Activated CD4-positive, CD25-positive, alpha-beta regulatory T cell treated with anti-CD3 and anti-CD28 coated beads, Interleukin-2, amount 50 U/mL, for 24 hours (primary cell): ENCODE measurements around the gene PSRC1.

Source experiments
- ATAC-seq, 2 donors: fragments of 150-1000 bp; cut with Tn5 transposase; one replicate each; pipeline ENCODE4 v1.10.0; 2021; ENCODE audit warnings: mild to moderate bottlenecking in 1 of 2, moderate library complexity in 1 of 2

PSRC1 gene

DNA sequence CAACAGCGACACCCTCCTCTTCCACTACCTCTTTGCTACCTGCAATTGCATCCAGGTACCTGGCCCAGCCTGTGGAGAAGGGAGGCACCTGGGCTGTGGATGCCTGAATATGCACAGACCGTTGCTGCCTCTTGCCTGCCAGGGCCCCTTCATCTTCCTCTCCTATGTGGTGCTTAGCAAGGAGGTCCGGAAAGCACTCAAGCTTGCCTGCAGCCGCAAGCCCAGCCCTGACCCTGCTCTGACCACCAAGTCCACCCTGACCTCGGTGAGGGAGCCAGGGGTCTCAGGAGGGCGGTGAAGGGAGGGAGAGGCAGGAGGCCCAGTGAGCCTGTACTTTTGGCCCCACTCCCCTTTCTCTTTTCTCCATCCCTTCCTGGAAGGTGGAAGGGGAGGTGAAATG lies 11.5 kb downstream of the PSRC1 start:
- no peak for ATAC-seq

DNA sequence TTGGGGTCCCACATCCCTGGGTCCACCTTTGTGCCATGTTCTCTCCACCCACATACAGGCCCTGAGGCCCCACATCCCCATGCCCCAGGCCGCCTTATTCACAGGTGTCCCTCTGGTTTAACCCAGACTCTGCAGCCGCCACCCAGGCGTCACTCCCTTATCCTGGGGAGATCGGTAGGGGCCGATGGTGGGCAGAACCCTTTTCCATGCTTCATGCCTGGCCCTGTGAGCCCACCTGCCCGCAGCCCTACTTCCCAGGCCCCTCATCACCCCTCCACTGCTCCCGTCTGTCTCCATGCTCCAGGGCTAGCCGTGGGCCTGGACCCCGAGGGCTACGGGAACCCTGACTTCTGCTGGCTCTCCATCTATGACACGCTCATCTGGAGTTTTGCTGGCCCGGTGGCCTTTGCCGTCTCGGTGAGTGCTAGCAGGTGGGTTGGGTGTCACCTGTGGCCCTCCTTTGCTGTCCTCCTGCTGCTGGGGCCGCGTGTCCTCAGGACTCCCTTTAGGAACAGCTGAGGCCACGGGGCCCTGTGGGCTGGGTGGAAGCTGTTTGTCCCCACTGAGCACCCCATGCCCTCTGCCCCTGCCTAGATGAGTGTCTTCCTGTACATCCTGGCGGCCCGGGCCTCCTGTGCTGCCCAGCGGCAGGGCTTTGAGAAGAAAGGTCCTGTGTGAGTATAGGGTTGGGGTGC lies 12.2 kb downstream of the PSRC1 start:
- ATAC-seq: no peak

DNA sequence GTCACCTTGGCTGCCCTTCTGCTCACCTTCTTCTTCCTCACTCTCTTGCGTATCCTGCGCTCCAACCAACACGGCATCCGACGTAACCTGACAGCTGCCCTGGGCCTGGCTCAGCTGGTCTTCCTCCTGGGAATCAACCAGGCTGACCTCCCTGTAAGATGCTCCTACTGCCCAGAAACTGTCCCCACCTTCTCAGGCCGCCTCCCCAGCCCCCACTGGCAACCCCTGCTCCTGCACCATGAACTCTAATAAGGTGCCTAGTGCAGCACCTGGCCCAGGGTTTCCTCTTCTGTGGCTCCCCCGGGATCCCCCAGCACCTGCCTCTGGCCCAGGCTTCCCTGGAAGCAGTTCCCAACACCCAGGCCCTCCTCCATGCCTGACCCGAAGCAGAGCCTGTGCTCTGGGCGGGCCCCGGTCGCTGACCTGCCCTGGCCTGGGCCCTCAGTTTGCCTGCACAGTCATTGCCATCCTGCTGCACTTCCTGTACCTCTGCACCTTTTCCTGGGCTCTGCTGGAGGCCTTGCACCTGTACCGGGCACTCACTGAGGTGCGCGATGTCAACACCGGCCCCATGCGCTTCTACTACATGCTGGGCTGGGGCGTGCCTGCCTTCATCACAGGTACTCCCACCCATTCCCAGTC lies 12.8 kb downstream of the PSRC1 start:
- ATAC-seq: no peak

DNA sequence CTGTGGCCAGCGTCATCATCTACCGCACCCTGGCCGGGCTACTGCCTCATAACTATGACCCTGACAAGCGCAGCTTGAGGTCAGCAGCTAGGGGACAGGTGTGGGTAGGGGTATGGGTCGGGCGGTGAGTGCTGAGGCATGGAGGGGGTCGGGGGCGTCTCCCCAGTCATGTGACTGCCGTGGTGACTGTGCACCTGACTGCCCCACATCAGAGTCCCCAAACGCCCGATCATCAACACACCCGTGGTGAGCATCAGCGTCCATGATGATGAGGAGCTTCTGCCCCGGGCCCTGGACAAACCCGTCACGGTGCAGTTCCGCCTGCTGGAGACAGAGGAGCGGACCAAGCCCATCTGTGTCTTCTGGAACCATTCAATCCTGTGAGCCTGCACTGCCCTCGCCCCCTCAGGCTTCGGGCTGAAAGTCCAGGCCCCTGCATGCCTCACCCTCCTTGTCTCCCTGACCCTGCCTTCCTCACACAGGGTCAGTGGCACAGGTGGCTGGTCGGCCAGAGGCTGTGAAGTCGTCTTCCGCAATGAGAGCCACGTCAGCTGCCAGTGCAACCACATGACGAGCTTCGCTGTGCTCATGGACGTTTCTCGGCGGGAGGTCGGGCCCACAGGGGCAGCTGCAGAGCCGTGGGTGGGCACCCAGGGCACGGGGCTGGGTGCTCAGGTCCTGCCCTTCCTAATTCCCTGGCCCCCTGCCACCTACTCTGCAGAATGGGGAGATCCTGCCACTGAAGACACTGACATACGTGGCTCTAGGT lies 13.5 kb downstream of the PSRC1 start:
- ATAC-seq: no peak

DNA sequence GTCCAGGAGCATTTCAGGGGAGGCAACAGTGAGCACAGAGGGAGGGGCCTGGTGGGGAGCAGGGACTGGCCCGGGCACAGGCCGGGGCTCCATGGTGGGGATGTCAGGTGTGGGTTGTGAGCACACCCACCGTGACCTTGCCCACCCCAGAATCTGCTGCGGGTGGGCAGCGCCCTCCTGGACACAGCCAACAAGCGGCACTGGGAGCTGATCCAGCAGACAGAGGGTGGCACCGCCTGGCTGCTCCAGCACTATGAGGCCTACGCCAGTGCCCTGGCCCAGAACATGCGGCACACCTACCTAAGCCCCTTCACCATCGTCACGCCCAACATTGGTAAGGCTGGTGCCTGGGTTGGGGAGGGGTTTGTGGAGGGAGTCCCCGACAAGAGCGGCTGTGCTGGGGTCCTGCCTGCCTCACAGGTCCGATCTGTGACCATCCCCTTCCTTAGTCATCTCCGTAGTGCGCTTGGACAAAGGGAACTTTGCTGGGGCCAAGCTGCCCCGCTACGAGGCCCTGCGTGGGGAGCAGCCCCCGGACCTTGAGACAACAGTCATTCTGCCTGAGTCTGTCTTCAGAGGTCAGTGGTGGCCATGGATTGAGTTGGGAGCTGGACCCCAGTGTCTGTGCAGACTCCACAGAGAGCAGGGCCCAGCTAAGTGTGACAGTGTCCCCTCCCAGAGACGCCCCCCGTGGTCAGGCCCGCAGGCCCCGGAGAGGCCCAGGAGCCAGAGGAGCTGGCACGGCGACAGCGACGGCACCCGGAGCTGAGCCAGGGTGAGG lies 14.3 kb downstream of the PSRC1 start:
- no peak for ATAC-seq

DNA sequence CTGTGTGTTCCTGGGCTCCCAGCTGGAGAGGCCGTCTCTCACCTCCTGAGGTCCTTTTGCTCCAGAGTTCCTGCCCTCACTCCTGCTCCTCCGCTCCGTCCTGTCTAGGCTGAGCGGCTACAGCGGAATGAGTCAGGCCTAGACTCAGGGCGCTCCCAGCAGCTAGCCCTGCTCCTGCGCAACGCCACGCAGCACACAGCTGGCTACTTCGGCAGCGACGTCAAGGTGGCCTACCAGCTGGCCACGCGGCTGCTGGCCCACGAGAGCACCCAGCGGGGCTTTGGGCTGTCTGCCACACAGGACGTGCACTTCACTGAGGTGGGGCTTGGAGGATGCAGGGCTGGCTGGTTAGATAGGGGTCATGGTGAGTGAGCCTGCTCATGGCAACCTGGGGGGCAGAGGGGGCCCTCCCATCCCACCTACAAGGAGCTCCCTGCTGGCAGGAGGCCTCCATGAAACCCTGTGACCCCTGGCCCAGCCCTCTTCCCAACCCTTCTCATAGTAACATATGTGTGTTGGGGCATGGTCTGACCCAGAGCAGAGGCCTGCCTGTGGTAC lies 15.1 kb downstream of the PSRC1 start:
- ATAC-seq: no peak

DNA sequence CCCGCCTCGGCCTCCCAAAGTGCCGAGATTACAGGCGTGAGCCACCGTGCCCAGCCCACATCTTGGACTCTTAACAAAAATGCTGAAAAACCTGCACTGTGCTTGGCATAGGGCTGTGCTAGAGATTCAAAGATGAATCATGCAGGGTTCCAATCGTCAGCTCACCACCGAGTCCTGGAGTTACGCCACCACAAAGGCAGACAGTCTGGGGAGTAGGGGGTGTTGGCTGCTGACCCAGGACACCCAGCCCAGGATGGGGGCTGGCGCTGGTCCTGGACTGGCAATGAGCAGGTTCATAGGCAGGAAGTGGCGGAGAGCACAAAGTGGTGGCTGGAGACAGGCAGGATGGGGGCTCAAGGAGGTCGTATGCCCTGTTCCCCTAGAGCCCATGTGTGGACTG lies 16.0 kb downstream of the PSRC1 start:
- ATAC-seq: no peak

DNA sequence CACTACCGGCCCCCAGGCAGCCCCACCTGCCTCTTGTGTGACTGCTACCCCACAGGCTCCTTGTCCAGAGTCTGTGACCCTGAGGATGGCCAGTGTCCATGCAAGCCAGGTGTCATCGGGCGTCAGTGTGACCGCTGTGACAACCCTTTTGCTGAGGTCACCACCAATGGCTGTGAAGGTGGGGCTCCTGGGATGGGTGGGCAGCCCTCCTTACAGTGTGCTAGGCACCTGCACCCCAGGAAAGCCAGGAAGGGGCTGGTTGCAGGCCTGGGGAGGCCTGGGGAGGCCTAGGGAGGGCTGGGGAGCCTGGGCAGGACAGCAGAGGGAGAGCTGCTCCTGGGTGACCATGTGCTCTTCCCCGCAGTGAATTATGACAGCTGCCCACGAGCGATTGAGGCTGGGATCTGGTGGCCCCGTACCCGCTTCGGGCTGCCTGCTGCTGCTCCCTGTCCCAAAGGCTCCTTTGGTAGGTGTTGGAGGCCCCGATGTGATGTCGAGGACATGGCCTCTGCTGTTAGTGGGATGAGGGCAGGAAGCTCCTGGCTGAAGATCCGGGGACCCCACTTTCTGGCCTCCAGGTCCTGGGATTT lies 17.1 kb downstream of the PSRC1 start:
- no peak for ATAC-seq

DNA sequence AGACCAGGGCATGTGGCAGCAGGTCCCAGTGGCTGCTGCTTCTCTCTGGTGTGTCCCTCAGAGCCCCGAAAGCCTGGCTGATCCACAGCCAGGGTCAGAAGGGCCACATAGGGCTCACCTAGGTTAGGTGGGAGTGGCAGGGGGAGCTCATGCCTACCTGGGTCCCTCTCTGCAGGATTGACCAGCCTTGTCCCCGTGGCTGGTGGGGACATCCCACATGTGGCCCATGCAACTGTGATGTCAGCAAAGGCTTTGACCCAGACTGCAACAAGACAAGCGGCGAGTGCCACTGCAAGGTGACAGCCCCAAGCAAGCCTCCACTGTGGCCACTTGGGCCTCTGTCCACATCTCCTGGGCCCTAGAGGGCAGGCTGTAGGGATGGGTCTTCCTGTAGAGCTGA lies 17.9 kb downstream of the PSRC1 start:
- ATAC-seq: no peak

DNA sequence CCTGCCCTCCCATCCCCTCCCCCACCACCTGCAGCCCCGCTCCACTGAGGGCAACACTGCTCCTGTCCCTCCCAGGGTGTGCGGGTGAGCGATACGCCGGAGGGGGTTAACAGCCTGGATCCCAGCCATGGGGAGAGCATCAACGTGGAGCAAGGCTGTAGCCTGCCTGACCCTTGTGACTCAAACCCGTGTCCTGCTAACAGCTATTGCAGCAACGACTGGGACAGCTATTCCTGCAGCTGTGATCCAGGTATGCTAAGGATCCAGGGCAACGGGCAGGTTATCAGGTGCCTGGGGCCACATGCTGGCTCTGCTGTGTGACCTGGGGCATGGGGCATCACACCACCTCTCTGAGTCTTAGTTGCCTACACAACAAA lies 18.6 kb downstream of the PSRC1 start:
- ATAC-seq: no peak

DNA sequence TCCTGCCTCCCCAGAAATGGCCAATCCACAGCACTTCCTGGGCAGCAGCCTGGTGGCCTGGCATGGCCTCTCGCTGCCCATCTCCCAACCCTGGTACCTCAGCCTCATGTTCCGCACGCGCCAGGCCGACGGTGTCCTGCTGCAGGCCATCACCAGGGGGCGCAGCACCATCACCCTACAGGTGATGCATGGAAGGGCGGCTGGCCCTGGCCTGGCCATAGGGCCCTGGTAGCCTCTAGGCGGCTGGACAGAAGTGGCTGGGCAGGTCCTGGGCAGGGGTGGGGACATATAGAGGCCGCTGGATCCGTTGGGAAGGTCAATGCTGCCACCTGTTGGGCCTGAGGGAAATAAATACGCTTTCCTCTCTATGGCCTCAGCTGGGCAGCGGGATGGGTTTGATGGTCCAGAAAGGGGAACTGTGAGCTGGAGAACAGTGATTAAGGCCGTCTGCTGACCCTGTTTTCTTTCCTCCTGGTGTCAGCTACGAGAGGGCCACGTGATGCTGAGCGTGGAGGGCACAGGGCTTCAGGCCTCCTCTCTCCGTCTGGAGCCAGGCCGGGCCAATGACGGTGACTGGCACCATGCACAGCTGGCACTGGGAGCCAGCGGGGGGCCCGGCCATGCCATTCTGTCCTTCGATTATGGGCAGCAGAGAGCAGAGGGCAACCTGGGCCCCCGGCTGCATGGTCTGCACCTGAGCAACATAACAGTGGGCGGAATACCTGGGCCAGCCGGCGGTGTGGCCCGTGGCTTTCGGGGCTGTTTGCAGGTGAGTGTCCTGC lies 19.2 kb downstream of the PSRC1 start:
- peak; percentile 84 to 95 for ATAC-seq

DNA sequence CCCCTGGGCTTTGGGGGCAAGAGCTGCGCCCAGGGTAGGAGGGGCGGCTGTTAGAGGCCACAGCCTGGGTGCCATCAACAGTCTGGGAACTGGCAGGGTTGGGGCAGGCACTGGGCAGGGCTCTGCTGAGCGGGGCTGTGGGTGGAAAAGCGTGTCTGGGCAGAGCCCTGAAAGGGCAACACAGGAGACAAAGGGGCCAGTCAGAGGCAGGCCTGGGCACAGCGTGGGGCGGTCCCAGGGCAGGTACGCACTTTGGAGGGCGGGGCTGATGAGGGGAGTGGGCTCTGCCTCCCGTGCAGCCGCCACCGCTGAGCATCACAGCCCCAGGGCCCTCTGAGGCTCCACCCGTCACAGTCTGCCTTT lies 19.7 kb downstream of the PSRC1 start:
- ATAC-seq: peak; percentile 4 to 22

DNA sequence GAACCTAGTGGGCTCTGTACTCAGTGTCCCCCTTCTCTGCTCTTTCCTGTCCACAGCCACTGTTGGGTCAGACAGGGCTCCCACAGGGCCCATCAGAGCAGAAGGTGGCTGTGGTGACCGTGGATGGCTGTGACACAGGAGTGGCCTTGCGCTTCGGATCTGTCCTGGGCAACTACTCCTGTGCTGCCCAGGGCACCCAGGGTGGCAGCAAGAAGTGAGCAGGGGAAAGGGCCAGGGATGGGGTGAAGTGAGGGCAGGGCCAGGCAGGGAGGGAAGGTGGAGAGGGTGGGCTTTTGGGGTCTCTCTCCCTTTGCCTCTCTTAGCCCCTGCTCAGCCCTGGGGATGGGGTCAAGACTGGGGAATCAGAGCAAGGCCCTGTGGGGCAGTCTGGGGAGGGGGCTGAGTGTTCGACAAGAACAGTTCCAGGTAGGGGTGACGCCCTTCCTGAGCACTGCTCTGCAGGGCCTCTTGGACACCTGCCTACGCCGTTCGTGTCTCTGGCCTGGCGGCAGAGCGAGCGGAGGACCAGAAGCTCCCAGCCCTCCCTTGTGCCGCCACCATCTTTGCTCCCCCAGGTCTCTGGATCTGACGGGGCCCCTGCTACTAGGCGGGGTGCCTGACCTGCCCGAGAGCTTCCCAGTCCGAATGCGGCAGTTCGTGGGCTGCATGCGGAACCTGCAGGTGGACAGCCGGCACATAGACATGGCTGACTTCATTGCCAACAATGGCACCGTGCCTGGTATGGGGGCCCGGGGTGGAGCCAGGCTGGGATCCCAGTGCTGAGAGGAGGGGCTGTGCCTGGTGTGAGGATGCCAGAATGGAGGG lies 20.5 kb downstream of the PSRC1 start:
- no peak for ATAC-seq

DNA sequence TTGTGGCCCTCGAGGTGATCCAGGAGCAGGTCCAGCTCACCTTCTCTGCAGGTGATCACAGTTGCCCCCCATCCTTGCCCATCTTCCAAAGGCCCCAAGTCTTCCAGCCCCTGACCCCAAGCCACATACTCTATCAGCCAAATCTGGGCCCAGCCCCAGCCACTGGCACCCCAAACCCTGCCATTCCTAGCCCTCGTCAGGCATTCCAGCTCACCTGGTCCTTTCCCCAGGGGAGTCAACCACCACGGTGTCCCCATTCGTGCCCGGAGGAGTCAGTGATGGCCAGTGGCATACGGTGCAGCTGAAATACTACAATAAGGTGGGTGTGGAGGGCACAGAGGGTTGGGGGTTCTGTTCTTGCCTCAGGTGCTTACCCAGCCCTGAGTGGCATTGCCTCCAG lies 21.4 kb downstream of the PSRC1 start:
- ATAC-seq: no peak

DNA sequence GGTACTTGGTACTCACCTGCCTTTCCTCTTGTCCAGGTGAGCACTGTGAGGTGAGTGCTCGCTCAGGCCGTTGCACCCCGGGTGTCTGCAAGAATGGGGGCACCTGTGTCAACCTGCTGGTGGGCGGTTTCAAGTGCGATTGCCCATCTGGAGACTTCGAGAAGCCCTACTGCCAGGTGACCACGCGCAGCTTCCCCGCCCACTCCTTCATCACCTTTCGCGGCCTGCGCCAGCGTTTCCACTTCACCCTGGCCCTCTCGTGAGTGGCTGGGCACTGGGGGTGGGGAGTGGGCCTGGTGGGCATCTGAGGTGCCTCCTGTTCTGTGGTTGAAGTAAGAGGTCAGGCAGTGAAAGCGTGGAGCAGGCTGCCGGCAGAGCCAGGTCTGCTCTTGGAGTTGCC lies 21.9 kb downstream of the PSRC1 start:
- no peak for ATAC-seq

DNA sequence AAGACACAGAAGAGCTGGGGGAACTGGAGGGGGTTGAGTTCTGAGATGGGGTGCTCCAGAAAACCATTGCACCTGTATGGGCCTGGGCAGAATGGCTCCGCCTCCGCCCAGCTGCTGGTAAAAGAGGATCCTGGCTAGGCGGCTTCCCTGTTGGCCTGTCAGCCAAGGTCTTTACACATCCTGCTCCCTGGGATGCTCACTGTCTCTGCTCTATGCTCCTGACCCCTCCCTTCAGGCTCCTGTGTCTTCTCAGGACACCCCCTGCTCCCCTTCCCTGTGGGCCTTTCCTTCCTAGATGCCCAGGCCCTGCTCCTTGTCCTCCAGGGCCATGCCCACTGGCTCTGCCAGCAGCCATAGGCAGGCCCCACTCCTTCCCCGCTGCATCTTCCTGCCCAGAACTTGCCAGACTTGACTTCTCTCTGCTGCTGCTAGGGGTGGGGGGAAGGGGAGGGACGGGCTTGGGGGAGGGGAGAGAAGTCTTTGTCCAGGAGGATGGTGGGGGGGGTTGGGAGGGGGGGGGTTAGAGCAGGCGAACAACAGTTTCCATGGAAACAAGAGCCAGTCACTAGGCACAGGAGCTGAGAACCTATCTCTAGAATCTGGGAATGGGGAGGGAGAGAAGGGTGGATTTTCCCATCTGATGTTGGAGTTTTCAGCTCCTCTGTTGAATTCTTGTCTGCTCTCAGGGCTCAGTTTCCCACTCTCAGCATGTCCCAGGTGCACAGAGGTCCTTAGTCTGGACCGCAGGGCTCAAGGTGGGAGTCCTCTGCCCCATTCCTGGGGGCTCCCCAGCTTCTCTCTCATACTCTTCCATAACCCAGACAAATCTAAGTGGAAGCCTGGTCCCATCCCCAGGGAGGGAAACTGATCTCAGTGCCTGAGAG lies 23.0 kb downstream of the PSRC1 start:
- ATAC-seq: no peak

DNA sequence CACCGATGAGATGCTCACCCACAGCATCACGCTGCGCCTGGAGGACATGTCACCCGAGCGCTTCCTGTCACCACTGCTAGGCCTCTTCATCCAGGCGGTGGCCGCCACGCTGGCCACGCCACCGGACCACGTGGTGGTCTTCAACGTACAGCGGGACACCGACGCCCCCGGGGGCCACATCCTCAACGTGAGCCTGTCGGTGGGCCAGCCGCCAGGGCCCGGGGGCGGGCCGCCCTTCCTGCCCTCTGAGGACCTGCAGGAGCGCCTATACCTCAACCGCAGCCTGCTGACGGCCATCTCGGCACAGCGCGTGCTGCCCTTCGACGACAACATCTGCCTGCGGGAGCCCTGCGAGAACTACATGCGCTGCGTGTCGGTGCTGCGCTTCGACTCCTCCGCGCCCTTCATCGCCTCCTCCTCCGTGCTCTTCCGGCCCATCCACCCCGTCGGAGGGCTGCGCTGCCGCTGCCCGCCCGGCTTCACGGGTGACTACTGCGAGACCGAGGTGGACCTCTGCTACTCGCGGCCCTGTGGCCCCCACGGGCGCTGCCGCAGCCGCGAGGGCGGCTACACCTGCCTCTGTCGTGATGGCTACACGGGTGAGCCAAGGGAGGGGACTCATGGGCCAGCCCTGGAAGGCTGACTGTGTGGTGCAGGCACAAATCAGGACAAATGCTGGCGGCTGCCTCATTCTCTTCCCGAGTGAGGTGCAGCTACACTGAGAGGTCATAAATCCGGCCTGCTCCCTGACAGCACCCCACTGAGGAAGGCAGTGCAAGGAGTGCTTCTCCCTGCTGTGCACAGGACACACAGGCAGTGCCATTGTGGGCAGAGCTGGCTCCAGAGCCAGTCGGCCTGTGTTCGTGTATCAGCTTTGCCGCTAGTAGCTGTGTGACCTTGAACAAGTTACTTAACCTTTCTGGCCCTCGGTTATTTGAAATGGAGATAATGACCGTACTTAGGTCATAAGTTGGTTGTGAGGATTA lies 24.2 kb downstream of the PSRC1 start:
- no peak for ATAC-seq

DNA sequence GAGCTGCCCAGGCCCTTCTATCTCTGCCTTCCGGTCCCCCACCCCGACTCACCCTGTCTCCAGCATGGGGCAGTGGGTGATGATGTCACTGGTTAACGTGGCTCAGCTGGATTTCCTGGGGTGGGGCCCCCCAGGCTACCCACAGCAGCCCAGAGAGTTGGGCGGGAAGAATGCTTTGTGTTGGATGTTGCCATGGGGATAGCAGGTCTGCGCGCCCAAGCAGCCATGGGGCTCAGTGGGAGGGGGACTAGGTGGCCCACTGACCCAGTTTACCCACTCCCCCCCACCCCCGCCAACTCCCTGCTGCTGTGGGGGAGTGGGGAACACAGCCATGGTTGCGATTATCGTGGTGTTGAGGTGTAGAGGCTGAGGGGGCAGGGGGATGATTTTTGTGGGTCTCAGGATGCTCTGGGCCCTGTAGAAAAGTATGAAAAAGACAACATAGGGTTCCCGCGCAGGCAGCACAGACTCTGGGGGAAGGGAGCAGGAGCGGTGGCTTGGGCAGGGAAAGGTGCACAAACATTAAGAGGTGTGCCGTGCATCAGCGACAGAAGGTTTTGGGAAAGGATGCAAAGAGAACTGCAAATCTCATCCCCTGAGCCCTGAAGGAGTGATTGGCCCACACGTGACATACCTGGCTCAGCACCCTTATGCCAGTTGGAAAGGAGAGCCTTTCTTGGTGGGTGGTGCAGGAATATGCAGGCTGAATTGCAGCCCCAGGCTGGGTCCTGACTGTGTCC lies 25.1 kb downstream of the PSRC1 start:
- no peak for ATAC-seq
